Measurements from ENCODE around the gene CLDN2.

GRCh38 chrX:106959901-106960300, 39.7 kb downstream of the CLDN2 start:
- TF ChIP-seq CTCF (conservative IDR thresholded peaks at IDR 0.05; ENCODE audit: low read length) (no peak), EZH2phosphoT487 (IDR thresholded peaks at IDR 0.05; ENCODE audit: borderline replicate concordance, low read depth, low read length) (no peak)
